ENCODE results near the gene FNDC8.

DNA sequence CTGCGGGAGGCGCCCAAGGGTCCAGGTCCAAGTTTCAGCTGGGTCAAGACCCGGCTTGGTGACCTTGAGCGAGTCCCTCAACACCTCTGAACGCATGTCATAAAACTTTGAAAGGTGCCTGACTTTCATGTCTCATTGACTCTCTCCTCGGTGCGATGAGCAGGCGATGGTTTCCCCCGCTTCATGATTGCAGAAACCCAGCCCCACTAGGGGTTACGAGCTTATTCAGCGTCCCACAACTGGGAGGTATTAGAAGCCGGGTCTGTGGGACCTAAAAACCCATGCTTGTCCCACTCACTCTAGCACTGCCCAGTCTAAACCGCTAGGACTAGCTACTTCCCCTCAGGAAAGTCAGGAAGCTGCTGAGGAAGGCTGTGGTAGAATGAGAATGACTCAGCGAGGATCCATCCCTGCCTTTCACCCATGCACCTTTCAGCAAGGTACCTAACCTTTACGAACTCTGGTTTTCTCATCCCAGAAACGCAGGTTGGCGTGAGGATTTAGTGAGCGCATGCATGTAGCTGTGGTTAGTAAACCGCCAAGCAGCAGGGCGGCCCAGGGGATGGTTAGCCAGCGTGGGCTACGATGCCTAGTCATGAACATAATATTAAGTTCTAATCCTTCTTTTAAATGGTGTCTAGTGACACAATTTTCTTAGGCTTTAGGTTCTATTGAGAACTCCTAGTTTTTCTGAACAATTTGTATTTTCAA lies 31.7 kb upstream of the FNDC8 start:
- TF ChIP-seq, protein P1, sequence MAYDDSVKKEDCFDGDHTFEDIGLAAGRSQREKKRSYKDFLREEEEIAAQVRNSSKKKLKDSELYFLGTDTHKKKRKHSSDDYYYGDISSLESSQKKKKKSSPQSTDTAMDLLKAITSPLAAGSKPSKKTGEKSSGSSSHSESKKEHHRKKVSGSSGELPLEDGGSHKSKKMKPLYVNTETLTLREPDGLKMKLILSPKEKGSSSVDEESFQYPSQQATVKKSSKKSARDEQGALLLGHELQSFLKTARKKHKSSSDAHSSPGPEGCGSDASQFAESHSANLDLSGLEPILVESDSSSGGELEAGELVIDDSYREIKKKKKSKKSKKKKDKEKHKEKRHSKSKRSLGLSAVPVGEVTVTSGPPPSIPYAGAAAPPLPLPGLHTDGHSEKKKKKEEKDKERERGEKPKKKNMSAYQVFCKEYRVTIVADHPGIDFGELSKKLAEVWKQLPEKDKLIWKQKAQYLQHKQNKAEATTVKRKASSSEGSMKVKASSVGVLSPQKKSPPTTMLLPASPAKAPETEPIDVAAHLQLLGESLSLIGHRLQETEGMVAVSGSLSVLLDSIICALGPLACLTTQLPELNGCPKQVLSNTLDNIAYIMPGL (CRISPR knock-in tag; IDR thresholded peaks at IDR 0.05): 0 out of 2 replicates have a peak, but pooled peaks have one; percentile 6
- TF ChIP-seq, protein P2, sequence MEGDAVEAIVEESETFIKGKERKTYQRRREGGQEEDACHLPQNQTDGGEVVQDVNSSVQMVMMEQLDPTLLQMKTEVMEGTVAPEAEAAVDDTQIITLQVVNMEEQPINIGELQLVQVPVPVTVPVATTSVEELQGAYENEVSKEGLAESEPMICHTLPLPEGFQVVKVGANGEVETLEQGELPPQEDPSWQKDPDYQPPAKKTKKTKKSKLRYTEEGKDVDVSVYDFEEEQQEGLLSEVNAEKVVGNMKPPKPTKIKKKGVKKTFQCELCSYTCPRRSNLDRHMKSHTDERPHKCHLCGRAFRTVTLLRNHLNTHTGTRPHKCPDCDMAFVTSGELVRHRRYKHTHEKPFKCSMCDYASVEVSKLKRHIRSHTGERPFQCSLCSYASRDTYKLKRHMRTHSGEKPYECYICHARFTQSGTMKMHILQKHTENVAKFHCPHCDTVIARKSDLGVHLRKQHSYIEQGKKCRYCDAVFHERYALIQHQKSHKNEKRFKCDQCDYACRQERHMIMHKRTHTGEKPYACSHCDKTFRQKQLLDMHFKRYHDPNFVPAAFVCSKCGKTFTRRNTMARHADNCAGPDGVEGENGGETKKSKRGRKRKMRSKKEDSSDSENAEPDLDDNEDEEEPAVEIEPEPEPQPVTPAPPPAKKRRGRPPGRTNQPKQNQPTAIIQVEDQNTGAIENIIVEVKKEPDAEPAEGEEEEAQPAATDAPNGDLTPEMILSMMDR (IDR thresholded peaks at IDR 0.05): no peak
- TF ChIP-seq TCF7 (CRISPR knock-in tag; IDR thresholded peaks at IDR 0.05; ENCODE audit: low read depth) (no peak), ESRRA (CRISPR knock-in tag; IDR thresholded peaks at IDR 0.05; ENCODE audit: borderline replicate concordance) (no peak), SMAD4 (CRISPR knock-in tag; IDR thresholded peaks at IDR 0.05) (no peak), SOX15 (CRISPR knock-in tag; IDR thresholded peaks at IDR 0.05) (no peak), ZNF396 (CRISPR knock-in tag; IDR thresholded peaks at IDR 0.05; ENCODE audit: borderline replicate concordance) (no peak), NR2C2 (CRISPR knock-in tag; IDR thresholded peaks at IDR 0.05) (no peak), NFE2L1 (CRISPR knock-in tag; IDR thresholded peaks at IDR 0.05) (peak; percentile 90)
- TF ChIP-seq, protein P3, sequence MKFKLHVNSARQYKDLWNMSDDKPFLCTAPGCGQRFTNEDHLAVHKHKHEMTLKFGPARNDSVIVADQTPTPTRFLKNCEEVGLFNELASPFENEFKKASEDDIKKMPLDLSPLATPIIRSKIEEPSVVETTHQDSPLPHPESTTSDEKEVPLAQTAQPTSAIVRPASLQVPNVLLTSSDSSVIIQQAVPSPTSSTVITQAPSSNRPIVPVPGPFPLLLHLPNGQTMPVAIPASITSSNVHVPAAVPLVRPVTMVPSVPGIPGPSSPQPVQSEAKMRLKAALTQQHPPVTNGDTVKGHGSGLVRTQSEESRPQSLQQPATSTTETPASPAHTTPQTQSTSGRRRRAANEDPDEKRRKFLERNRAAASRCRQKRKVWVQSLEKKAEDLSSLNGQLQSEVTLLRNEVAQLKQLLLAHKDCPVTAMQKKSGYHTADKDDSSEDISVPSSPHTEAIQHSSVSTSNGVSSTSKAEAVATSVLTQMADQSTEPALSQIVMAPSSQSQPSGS (CRISPR knock-in tag; IDR thresholded peaks at IDR 0.05; ENCODE audit: borderline replicate concordance, low read depth): no peak
- TF ChIP-seq, protein P4, sequence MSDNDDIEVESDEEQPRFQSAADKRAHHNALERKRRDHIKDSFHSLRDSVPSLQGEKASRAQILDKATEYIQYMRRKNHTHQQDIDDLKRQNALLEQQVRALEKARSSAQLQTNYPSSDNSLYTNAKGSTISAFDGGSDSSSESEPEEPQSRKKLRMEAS (CRISPR knock-in tag; IDR thresholded peaks at IDR 0.05): no peak
- TF ChIP-seq, protein P5, sequence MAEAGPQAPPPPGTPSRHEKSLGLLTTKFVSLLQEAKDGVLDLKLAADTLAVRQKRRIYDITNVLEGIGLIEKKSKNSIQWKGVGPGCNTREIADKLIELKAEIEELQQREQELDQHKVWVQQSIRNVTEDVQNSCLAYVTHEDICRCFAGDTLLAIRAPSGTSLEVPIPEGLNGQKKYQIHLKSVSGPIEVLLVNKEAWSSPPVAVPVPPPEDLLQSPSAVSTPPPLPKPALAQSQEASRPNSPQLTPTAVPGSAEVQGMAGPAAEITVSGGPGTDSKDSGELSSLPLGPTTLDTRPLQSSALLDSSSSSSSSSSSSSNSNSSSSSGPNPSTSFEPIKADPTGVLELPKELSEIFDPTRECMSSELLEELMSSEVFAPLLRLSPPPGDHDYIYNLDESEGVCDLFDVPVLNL (CRISPR knock-in tag; IDR thresholded peaks at IDR 0.05; ENCODE audit: borderline replicate concordance, low read depth): no peak
- TF ChIP-seq, protein P6, sequence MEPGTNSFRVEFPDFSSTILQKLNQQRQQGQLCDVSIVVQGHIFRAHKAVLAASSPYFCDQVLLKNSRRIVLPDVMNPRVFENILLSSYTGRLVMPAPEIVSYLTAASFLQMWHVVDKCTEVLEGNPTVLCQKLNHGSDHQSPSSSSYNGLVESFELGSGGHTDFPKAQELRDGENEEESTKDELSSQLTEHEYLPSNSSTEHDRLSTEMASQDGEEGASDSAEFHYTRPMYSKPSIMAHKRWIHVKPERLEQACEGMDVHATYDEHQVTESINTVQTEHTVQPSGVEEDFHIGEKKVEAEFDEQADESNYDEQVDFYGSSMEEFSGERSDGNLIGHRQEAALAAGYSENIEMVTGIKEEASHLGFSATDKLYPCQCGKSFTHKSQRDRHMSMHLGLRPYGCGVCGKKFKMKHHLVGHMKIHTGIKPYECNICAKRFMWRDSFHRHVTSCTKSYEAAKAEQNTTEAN (CRISPR knock-in tag; IDR thresholded peaks at IDR 0.05): no peak
